Large intestine (tissue), 3 donors: ENCODE measurements around the gene LTBP3. TPM values are rescaled to one million over a fixed set of nuclear protein-coding genes. Genes with fewer than 3 reads are reported as not detected.

Experiments used
- DNase-seq, 2 donors: peaks; one replicate each; pipeline versions ENCODE4 v3.0.0 to v3.0.0-alpha.2; 2013
- H3K27ac ChIP-seq: one replicate; pipeline ENCODE4 v1.5.1; 2013; ENCODE audit warnings: low read length
- H3K27me3 ChIP-seq: 2 replicates; pipeline ENCODE4 v1.6.1; 2013; ENCODE audit warnings: low read length; ENCODE audit not compliant: control insufficient read depth, insufficient read depth
- H3K36me3 ChIP-seq: 2 replicates; pipeline ENCODE4 v1.6.1; 2013; ENCODE audit warnings: low read length; ENCODE audit not compliant: control insufficient read depth, insufficient read depth
- H3K4me1 ChIP-seq: one replicate; pipeline ENCODE4 v1.6.1; 2013; ENCODE audit warnings: low read length; ENCODE audit not compliant: control insufficient read depth, insufficient read depth
- H3K4me3 ChIP-seq: one replicate; pipeline ENCODE4 v1.5.1; 2013; ENCODE audit warnings: low read length
- H3K9me3 ChIP-seq: one replicate; pipeline ENCODE4 v1.6.1; 2013; ENCODE audit warnings: mild to moderate bottlenecking, low read depth, low read length, moderate library complexity; ENCODE audit not compliant: control insufficient read depth
- WGBS: methylation state at CpG from one replicate; pipeline ENCODE4 v1.1.5; 2013; ENCODE audit warnings: low lambda C conversion rate; ENCODE audit not compliant: insufficient coverage; 5-methylcytosine and 5-hydroxymethylcytosine counted together
- polyA plus RNA-seq: library from polyadenylated mRNA; unstranded; fragments of 120-200 nt; gene quantifications from one replicate; pipeline ENCODE4 v1.2.1, GENCODE V29; 2013

LTBP3 gene
- polyA plus RNA-seq, 1 donor: 105 TPM

GRCh38 chr11:65541093-65541982 lies 16.8 kb downstream of the LTBP3 start:
- H3K27me3 ChIP-seq: no peaks in the 10 kb centered on the region
- H3K27ac ChIP-seq: peak overlapping the region; percentile 69
- DNase-seq: peak in 1 of 2 donors; percentile 29
- H3K4me3 ChIP-seq: peak overlapping the region; percentile 45
- WGBS: no CpG with 5 or more reads among the region's 18 CpGs
- peaks cover 17% of the 10 kb centered on the region for H3K4me1 ChIP-seq
- peaks cover 41% of the 10 kb centered on the region for H3K36me3 ChIP-seq
- peaks cover 14% of the 10 kb centered on the region for H3K9me3 ChIP-seq

- DNase-seq: peak; percentile 82 to 94
- Histone ChIP-seq H3K27ac (peak overlapping the region; percentile 77), H3K4me1 (peaks cover 13% of the 10 kb centered on the region), H3K36me3 (peaks cover 50% of the 10 kb centered on the region), H3K4me3 (peak overlapping the region; percentile 59), H3K9me3 (peaks cover 14% of the 10 kb centered on the region), H3K27me3 (no peaks in the 10 kb centered on the region)
- WGBS: no CpG with 5 or more reads among the region's 78 CpGs
Measured at GRCh38 chr11:65540290-65541092, 17.7 kb downstream of the LTBP3 start.

GRCh38 chr11:65539744-65540289 lies 18.3 kb downstream of the LTBP3 start:
- Histone ChIP-seq H3K27me3 (no peaks in the 10 kb centered on the region), H3K4me1 (peaks cover 9% of the 10 kb centered on the region), H3K27ac (peak overlapping the region; percentile 77), H3K4me3 (peak overlapping the region; percentile 59), H3K36me3 (peaks cover 56% of the 10 kb centered on the region), H3K9me3 (peaks cover 14% of the 10 kb centered on the region)
- no CpG with 5 or more reads among the region's 60 CpGs for WGBS
- peak; percentile 54 to 81 for DNase-seq

- Histone ChIP-seq H3K9me3 (peaks cover 14% of the 10 kb centered on the region), H3K4me3 (no peak overlapping the region), H3K27me3 (no peaks in the 10 kb centered on the region), H3K36me3 (peaks cover 59% of the 10 kb centered on the region), H3K4me1 (peaks cover 9% of the 10 kb centered on the region), H3K27ac (no peak overlapping the region)
- DNase-seq: no peak
- WGBS: no CpG with 5 or more reads among the region's 92 CpGs
Measured at GRCh38 chr11:65538915-65539743, 19.0 kb downstream of the LTBP3 start.

GRCh38 chr11:65538232-65538914 lies 19.8 kb downstream of the LTBP3 start:
- Histone ChIP-seq H3K36me3 (peaks cover 57% of the 10 kb centered on the region), H3K27ac (no peak overlapping the region), H3K4me3 (no peak overlapping the region), H3K4me1 (peaks cover 9% of the 10 kb centered on the region), H3K27me3 (no peaks in the 10 kb centered on the region), H3K9me3 (peaks cover 14% of the 10 kb centered on the region)
- no CpG with 5 or more reads among the region's 43 CpGs for WGBS
- no peak for DNase-seq

- H3K9me3 ChIP-seq: peaks cover 14% of the 10 kb centered on the region
- H3K27me3 ChIP-seq: no peaks in the 10 kb centered on the region
- no peak overlapping the region for H3K4me3 ChIP-seq
- peaks cover 9% of the 10 kb centered on the region for H3K4me1 ChIP-seq
- no peak for DNase-seq
- H3K36me3 ChIP-seq: peaks cover 58% of the 10 kb centered on the region
- H3K27ac ChIP-seq: no peak overlapping the region
- WGBS: no CpG with 5 or more reads among the region's 18 CpGs
Measured at GRCh38 chr11:65537620-65538231, 20.4 kb downstream of the LTBP3 start.

GRCh38 chr11:65537296-65537597 lies 20.9 kb downstream of the LTBP3 start:
- peaks cover 14% of the 10 kb centered on the region for H3K9me3 ChIP-seq
- no CpG with 5 or more reads among the region's 2 CpGs for WGBS
- H3K4me3 ChIP-seq: no peak overlapping the region
- peaks cover 9% of the 10 kb centered on the region for H3K4me1 ChIP-seq
- H3K27ac ChIP-seq: no peak overlapping the region
- DNase-seq: no peak
- H3K27me3 ChIP-seq: no peaks in the 10 kb centered on the region
- H3K36me3 ChIP-seq: peaks cover 63% of the 10 kb centered on the region

- Histone ChIP-seq H3K4me3 (no peak overlapping the region), H3K36me3 (peaks cover 66% of the 10 kb centered on the region), H3K27ac (no peak overlapping the region), H3K27me3 (no peaks in the 10 kb centered on the region), H3K4me1 (peaks cover 8% of the 10 kb centered on the region), H3K9me3 (peaks cover 14% of the 10 kb centered on the region)
- no peak for DNase-seq
- WGBS: no CpG with 5 or more reads among the region's 12 CpGs
Measured at GRCh38 chr11:65536412-65537295, 21.5 kb downstream of the LTBP3 start.

GRCh38 chr11:65535102-65535501 lies 23.1 kb downstream of the LTBP3 start:
- Histone ChIP-seq H3K27me3 (no peaks in the 10 kb centered on the region), H3K9me3 (peaks cover 11% of the 10 kb centered on the region), H3K27ac (no peak overlapping the region), H3K4me1 (no peaks in the 10 kb centered on the region), H3K36me3 (peaks cover 80% of the 10 kb centered on the region), H3K4me3 (no peak overlapping the region)
- no CpG with 5 or more reads among the region's 9 CpGs for WGBS
- DNase-seq: no peak
